ENCODE results near the gene SHD.

DNA sequence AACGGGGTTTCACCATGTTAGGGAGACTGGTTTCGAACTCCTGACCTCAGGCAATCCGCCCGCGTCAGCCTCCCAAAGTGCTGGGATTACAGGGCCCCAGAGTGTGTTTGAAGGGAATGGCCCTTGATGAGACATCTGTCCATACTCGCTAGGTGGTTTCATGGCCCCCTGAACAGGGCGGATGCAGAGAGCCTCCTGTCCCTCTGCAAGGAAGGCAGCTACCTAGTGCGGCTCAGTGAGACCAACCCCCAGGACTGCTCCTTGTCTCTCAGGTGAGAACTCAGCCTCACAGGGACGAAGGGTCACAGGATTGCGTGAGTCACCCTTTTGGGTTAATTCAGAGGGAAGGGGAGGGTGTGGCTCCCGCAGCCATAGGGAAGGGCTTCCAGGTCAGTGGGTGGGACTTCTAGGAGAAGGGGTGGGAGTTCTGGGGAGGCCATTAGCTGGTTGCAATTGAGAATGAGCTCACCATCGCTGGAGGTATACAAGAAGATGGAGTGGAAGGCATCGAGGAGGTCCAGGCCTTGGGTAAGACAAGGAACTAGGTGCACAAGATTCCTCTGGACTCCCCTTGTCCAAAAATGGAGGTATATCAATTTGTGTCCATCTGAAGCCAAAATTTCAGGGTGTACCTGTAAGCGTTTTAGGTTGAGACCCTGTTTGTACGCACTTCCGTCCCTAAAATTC lies 9.2 kb downstream of the SHD start:
- TF ChIP-seq EZH2 (IDR thresholded peaks at IDR 0.05) = no peak
- no peak for TF ChIP-seq CEBPB (IDR thresholded peaks at IDR 0.05; ENCODE audit: low read depth)
- TF ChIP-seq SIN3A (IDR thresholded peaks at IDR 0.05; ENCODE audit: low read depth) = no peak
- no peak; the same call in 1 of the 2 replicates for TF ChIP-seq JUND (IDR thresholded peaks at IDR 0.05)
- no peak for TF ChIP-seq EGR1 (IDR thresholded peaks at IDR 0.05; ENCODE audit: low read depth)

Measured in HCT116 (cell line).